Stomach smooth muscle (tissue), 2 donors: Measurements from ENCODE around the gene CNTLN.
"Not testable (repeated sequence)": the region's sequence is repeated elsewhere in the genome, so short reads cannot be mapped to it uniquely, and the experiment has no call there.

Source experiments
- H3K27ac ChIP-seq: one replicate; pipeline ENCODE4 v1.7.0; 2013; ENCODE audit warnings: mild to moderate bottlenecking, low read length, inconsistent platforms
- H3K27me3 ChIP-seq, 2 donors: one replicate each; pipeline ENCODE4 v1.7.0; 2013; ENCODE audit warnings: low read length in 2 of 2; ENCODE audit not compliant: insufficient read depth in 2 of 2, control insufficient read depth in 1 of 2
- H3K36me3 ChIP-seq, 2 donors: one replicate each; pipeline ENCODE4 v1.7.0; 2013; ENCODE audit warnings: low read length in 2 of 2; ENCODE audit not compliant: control insufficient read depth in 2 of 2, insufficient read depth in 2 of 2
- H3K4me1 ChIP-seq: one replicate; pipeline ENCODE4 v1.7.0; 2013; ENCODE audit warnings: low read length; ENCODE audit not compliant: control insufficient read depth, insufficient read depth
- H3K4me3 ChIP-seq, 2 donors: one replicate each; pipeline ENCODE4 v1.7.0; 2013; ENCODE audit warnings: low read length in 2 of 2
- H3K9ac ChIP-seq, 2 donors: one replicate each; pipeline ENCODE4 v1.7.0; 2013; ENCODE audit warnings: low read length in 2 of 2, mild to moderate bottlenecking in 1 of 2
- H3K9me3 ChIP-seq, 2 donors: one replicate each; pipeline ENCODE4 v1.7.0; 2013; ENCODE audit warnings: low read length in 2 of 2; ENCODE audit not compliant: control insufficient read depth in 2 of 2
- donor health status: healthy.
- donor health status: Pancreatic carcinoma.

Gene CNTLN

GRCh38 chr9:17349831-17350230, 215.0 kb downstream of the CNTLN start:
- Histone ChIP-seq H3K36me3 (peaks cover 2 to 5% of the 10 kb centered on the region in 2 donors), H3K9me3 (no peaks in the 10 kb centered on the region), H3K4me1 (no peaks in the 10 kb centered on the region), H3K27me3 (no peaks in the 10 kb centered on the region), H3K27ac (no peak overlapping the region), H3K4me3 (no peak overlapping the region), H3K9ac (no peak overlapping the region)

GRCh38 chr9:17354006-17354405, 219.2 kb downstream of the CNTLN start:
- H3K4me1 ChIP-seq, H3K9ac ChIP-seq, H3K4me3 ChIP-seq, H3K27me3 ChIP-seq, H3K27ac ChIP-seq, H3K36me3 ChIP-seq, H3K9me3 ChIP-seq: not testable (repeated sequence)

- H3K27ac ChIP-seq: no peak overlapping the region
These were observed 226.5 kb downstream of the CNTLN start for GRCh38 chr9:17361378-17361777.

GRCh38 chr9:17367035-17367434, 232.2 kb downstream of the CNTLN start:
- Histone ChIP-seq H3K9ac (no peak overlapping the region), H3K36me3 (peaks cover 11 to 14% of the 10 kb centered on the region in 2 donors), H3K4me1 (no peaks in the 10 kb centered on the region), H3K4me3 (no peak overlapping the region), H3K9me3 (no peaks in the 10 kb centered on the region), H3K27me3 (no peaks in the 10 kb centered on the region), H3K27ac (no peak overlapping the region)

More at GRCh38 chr9:17361378-17361777, 226.5 kb downstream of the CNTLN start:
- no peaks in the 10 kb centered on the region for H3K4me1 ChIP-seq
- H3K9ac ChIP-seq: no peak overlapping the region
- H3K4me3 ChIP-seq: no peak overlapping the region
- no peaks in the 10 kb centered on the region for H3K36me3 ChIP-seq
- no peaks in the 10 kb centered on the region for H3K9me3 ChIP-seq
- no peaks in the 10 kb centered on the region for H3K27me3 ChIP-seq

GRCh38 chr9:17380126-17380861, 245.5 kb downstream of the CNTLN start:
- H3K36me3 ChIP-seq: no peaks in the 10 kb centered on the region
- no peaks in the 10 kb centered on the region for H3K9me3 ChIP-seq
- H3K27me3 ChIP-seq: no peaks in the 10 kb centered on the region
- H3K27ac ChIP-seq: no peak overlapping the region
- no peak overlapping the region for H3K9ac ChIP-seq
- H3K4me1 ChIP-seq: no peaks in the 10 kb centered on the region
- no peak overlapping the region for H3K4me3 ChIP-seq

- Histone ChIP-seq H3K4me1 (no peaks in the 10 kb centered on the region), H3K36me3 (no peaks in the 10 kb centered on the region), H3K27ac (no peak overlapping the region), H3K4me3 (no peak overlapping the region), H3K27me3 (no peaks in the 10 kb centered on the region), H3K9me3 (no peaks in the 10 kb centered on the region), H3K9ac (no peak overlapping the region)
These were observed 252.7 kb downstream of the CNTLN start for GRCh38 chr9:17387565-17387964.

GRCh38 chr9:17389026-17389425, 254.2 kb downstream of the CNTLN start:
- Histone ChIP-seq H3K36me3 (no peaks in the 10 kb centered on the region), H3K4me3 (no peak overlapping the region), H3K27me3 (no peaks in the 10 kb centered on the region), H3K9me3 (no peaks in the 10 kb centered on the region), H3K4me1 (no peaks in the 10 kb centered on the region), H3K9ac (no peak overlapping the region), H3K27ac (no peak overlapping the region)

- H3K27me3 ChIP-seq: no peaks in the 10 kb centered on the region
- H3K9me3 ChIP-seq: no peaks in the 10 kb centered on the region
- peaks cover 0 to 3% of the 10 kb centered on the region in 2 donors for H3K36me3 ChIP-seq
- no peak overlapping the region for H3K27ac ChIP-seq
- H3K4me1 ChIP-seq: no peaks in the 10 kb centered on the region
- no peak overlapping the region for H3K9ac ChIP-seq
- no peak overlapping the region for H3K4me3 ChIP-seq
These were observed 260.2 kb downstream of the CNTLN start for GRCh38 chr9:17394881-17395510.

GRCh38 chr9:17397166-17397728, 262.4 kb downstream of the CNTLN start:
- H3K27me3 ChIP-seq, H3K9ac ChIP-seq, H3K36me3 ChIP-seq, H3K4me3 ChIP-seq, H3K27ac ChIP-seq, H3K4me1 ChIP-seq, H3K9me3 ChIP-seq: not testable (repeated sequence)

- Histone ChIP-seq H3K27me3 (no peaks in the 10 kb centered on the region), H3K27ac (no peak overlapping the region), H3K4me3 (no peak overlapping the region), H3K9ac (no peak overlapping the region), H3K9me3 (no peaks in the 10 kb centered on the region), H3K36me3 (peaks cover 3 to 4% of the 10 kb centered on the region in 2 donors), H3K4me1 (no peaks in the 10 kb centered on the region)
These were observed 263.5 kb downstream of the CNTLN start for GRCh38 chr9:17398350-17398749.

GRCh38 chr9:17401858-17402257, 267.0 kb downstream of the CNTLN start:
- Histone ChIP-seq H3K4me1 (no peaks in the 10 kb centered on the region), H3K9ac (no peak overlapping the region), H3K27ac (no peak overlapping the region)

More at GRCh38 chr9:17401858-17402257, 267.0 kb downstream of the CNTLN start:
- H3K9me3 ChIP-seq: no peaks in the 10 kb centered on the region
- peaks cover 0 to 4% of the 10 kb centered on the region in 2 donors for H3K36me3 ChIP-seq
- no peak overlapping the region for H3K4me3 ChIP-seq
- H3K27me3 ChIP-seq: no peaks in the 10 kb centered on the region
